ENCODE results near the gene SCARF2.

GRCh38 chr22:20424568-20424931 is 13.1 kb downstream of the SCARF2 start:
- TF ChIP-seq CTCF (conservative IDR thresholded peaks at IDR 0.05 in 1 of 2, IDR thresholded peaks at IDR 0.05 in 1 of 2; ENCODE audit: low read depth in 1 of 2, low read length in 2 of 2) (no peak), EZH2 (IDR thresholded peaks at IDR 0.05; ENCODE audit: low read length, missing control alignments) (no peak)
